GM19043 (cell line): ENCODE data around the gene HRG.
A peak's percentile ranks its signal among the peaks of the same experiment; 100 is the strongest.
"Not testable (repeated sequence)": the region's sequence is repeated elsewhere in the genome, so short reads cannot be mapped to it uniquely, and the experiment has no call there.

Source experiments
- ATAC-seq: cut with Tn5 transposase; IDR thresholded peaks from one replicate; pipeline ENCODE4 v1.9.1; 2021; ENCODE audit warnings: low read depth; ENCODE audit not compliant: unreplicated experiment

HRG gene

GRCh38 chr3:186665625-186666188 is at the start of gene HRG:
HRG (plus strand) TSS chr3:186666014; CDS start chr3:186666032, 18 bp downstream.
- ATAC-seq, result no peak

GRCh38 chr3:186616299-186616617 is 49.6 kb upstream of the HRG start:
- ATAC-seq, result no peak

- ATAC-seq, result peak; percentile 98
Measured at GRCh38 chr3:186617036-186617946, 48.5 kb upstream of the HRG start.

GRCh38 chr3:186618318-186618938 is 47.4 kb upstream of the HRG start:
- no peak for ATAC-seq

GRCh38 chr3:186619787-186620212 is 46.0 kb upstream of the HRG start:
- no peak for ATAC-seq

GRCh38 chr3:186620213-186621092 is 45.4 kb upstream of the HRG start:
- no peak for ATAC-seq

- ATAC-seq, result no peak
Measured at GRCh38 chr3:186621894-186622650, 43.7 kb upstream of the HRG start.

GRCh38 chr3:186622651-186623310 is 43.0 kb upstream of the HRG start:
- no peak for ATAC-seq

GRCh38 chr3:186624598-186624997 is 41.2 kb upstream of the HRG start:
- no peak for ATAC-seq

GRCh38 chr3:186625600-186626042 is 40.2 kb upstream of the HRG start:
- ATAC-seq, result no peak

GRCh38 chr3:186626254-186626847 is 39.5 kb upstream of the HRG start:
- no peak for ATAC-seq

- no peak for ATAC-seq
Measured at GRCh38 chr3:186627852-186628414, 37.9 kb upstream of the HRG start.

GRCh38 chr3:186628756-186629155 is 37.1 kb upstream of the HRG start:
- ATAC-seq, result no peak

GRCh38 chr3:186630950-186631641 is 34.7 kb upstream of the HRG start:
- no peak for ATAC-seq

- ATAC-seq, result no peak
Measured at GRCh38 chr3:186633481-186633880, 32.3 kb upstream of the HRG start.

GRCh38 chr3:186634207-186634606 is 31.6 kb upstream of the HRG start:
- not testable (repeated sequence) for ATAC-seq

GRCh38 chr3:186635532-186635931 is 30.3 kb upstream of the HRG start:
- ATAC-seq, result no peak

- no peak for ATAC-seq
Measured at GRCh38 chr3:186636536-186636935, 29.3 kb upstream of the HRG start.
